ENCODE data around the gene MKNK2. TPM values are rescaled to one million over a fixed set of nuclear protein-coding genes. Genes with fewer than 3 reads are reported as not detected.

The MKNK2 gene
- total and polyA plus RNA-seq, 2 of the 13 experiments (the other 11 are each of a cell fraction or from before 2014, with no cell fraction given), result 44.9 to 112 TPM

DNA sequence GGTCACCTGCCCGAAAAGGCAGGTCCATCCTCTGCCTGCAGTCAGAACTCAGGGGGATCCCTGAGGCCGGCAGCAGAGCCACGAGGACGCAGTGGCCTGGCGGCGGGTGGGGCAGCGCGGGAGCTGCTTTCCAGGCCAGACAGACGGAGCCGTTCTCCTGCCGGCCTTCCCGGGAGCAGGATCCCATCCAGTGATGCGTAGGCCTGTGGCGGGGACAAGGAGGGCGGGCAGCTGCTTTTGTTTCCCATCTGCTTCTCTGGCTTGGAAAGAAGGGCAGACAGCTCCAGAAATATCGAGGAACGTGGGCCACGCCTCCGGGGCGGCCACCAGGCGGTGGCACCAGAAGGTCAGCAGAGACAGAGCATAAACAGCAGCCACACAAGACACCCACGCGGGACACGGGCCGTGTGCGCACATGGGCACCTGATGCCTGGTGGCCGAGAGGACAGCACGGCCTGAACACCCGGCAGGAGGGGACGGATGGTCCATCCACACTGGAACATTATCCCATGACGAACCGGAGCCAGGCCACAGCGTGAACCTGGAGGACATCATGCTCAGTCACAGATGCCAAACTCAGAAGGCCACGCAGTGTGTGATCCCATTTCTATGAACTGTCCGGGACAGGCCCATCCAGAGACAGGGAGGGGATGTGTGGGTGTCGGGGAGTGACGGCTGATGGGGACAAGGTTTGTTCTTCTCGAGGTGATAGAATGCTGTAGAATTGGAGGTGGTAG is 13.9 kb upstream of the MKNK2 start (continued):
- TF ChIP-seq, protein P1, sequence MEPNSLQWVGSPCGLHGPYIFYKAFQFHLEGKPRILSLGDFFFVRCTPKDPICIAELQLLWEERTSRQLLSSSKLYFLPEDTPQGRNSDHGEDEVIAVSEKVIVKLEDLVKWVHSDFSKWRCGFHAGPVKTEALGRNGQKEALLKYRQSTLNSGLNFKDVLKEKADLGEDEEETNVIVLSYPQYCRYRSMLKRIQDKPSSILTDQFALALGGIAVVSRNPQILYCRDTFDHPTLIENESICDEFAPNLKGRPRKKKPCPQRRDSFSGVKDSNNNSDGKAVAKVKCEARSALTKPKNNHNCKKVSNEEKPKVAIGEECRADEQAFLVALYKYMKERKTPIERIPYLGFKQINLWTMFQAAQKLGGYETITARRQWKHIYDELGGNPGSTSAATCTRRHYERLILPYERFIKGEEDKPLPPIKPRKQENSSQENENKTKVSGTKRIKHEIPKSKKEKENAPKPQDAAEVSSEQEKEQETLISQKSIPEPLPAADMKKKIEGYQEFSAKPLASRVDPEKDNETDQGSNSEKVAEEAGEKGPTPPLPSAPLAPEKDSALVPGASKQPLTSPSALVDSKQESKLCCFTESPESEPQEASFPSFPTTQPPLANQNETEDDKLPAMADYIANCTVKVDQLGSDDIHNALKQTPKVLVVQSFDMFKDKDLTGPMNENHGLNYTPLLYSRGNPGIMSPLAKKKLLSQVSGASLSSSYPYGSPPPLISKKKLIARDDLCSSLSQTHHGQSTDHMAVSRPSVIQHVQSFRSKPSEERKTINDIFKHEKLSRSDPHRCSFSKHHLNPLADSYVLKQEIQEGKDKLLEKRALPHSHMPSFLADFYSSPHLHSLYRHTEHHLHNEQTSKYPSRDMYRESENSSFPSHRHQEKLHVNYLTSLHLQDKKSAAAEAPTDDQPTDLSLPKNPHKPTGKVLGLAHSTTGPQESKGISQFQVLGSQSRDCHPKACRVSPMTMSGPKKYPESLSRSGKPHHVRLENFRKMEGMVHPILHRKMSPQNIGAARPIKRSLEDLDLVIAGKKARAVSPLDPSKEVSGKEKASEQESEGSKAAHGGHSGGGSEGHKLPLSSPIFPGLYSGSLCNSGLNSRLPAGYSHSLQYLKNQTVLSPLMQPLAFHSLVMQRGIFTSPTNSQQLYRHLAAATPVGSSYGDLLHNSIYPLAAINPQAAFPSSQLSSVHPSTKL (CRISPR knock-in tag; IDR thresholded peaks at IDR 0.05), result 0 out of 2 replicates have a peak, but pooled peaks have one; percentile 11
- TF ChIP-seq HNF4A (CRISPR knock-in tag; IDR thresholded peaks at IDR 0.05) (0 out of 2 replicates have a peak, but pooled peaks have one; percentile 8), KDM4B (CRISPR knock-in tag; IDR thresholded peaks at IDR 0.05) (no peak), ZMYM3 (CRISPR knock-in tag; IDR thresholded peaks at IDR 0.05) (no peak), NFE2L1 (CRISPR knock-in tag; IDR thresholded peaks at IDR 0.05; ENCODE audit: borderline replicate concordance) (0 out of 2 replicates have a peak, but pooled peaks have one; percentile 8), ZNF879 (CRISPR knock-in tag; IDR thresholded peaks at IDR 0.05) (no peak), ATM (IDR thresholded peaks at IDR 0.05; ENCODE audit: borderline replicate concordance) (no peak), ZNF329 (CRISPR knock-in tag; IDR thresholded peaks at IDR 0.05; ENCODE audit: low read depth) (no peak), SRY (CRISPR knock-in tag; IDR thresholded peaks at IDR 0.05) (no peak), TCF7L2 (IDR thresholded peaks at IDR 0.05; ENCODE audit: low read depth, low read length) (no peak), DPF2 (CRISPR knock-in tag; IDR thresholded peaks at IDR 0.05; ENCODE audit: borderline replicate concordance, low read depth) (no peak), ZNF263 (CRISPR knock-in tag; IDR thresholded peaks at IDR 0.05) (no peak), SRF (IDR thresholded peaks at IDR 0.05; ENCODE audit: low read depth, low read length) (no peak), EED (CRISPR knock-in tag; IDR thresholded peaks at IDR 0.05) (no peak), ZNF567 (CRISPR knock-in tag; IDR thresholded peaks at IDR 0.05; ENCODE audit: borderline replicate concordance) (no peak), ZNF564 (CRISPR knock-in tag; IDR thresholded peaks at IDR 0.05) (no peak), KMT2A (CRISPR knock-in tag; IDR thresholded peaks at IDR 0.05) (no peak), RXRA (CRISPR knock-in tag; IDR thresholded peaks at IDR 0.05) (peak; percentile 45; the same call in 1 of the 2 replicates), FOSL2 (CRISPR knock-in tag; IDR thresholded peaks at IDR 0.05) (peak; percentile 24; the same call in 1 of the 2 replicates), NFIC (IDR thresholded peaks at IDR 0.05; ENCODE audit: low read length) (no peak)
- TF ChIP-seq, protein P2, sequence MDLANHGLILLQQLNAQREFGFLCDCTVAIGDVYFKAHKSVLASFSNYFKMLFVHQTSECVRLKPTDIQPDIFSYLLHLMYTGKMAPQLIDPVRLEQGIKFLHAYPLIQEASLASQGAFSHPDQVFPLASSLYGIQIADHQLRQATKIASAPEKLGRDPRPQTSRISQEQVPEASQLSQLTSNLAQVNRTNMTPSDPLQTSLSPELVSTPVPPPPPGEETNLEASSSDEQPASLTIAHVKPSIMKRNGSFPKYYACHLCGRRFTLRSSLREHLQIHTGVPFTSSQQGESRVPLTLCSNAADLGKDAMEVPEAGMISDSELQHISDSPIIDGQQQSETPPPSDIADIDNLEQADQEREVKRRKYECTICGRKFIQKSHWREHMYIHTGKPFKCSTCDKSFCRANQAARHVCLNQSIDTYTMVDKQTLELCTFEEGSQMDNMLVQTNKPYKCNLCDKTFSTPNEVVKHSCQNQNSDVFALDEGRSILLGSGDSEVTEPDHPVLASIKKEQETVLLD (CRISPR knock-in tag; IDR thresholded peaks at IDR 0.05; ENCODE audit: low read depth), result no peak
- TF ChIP-seq, protein P3, sequence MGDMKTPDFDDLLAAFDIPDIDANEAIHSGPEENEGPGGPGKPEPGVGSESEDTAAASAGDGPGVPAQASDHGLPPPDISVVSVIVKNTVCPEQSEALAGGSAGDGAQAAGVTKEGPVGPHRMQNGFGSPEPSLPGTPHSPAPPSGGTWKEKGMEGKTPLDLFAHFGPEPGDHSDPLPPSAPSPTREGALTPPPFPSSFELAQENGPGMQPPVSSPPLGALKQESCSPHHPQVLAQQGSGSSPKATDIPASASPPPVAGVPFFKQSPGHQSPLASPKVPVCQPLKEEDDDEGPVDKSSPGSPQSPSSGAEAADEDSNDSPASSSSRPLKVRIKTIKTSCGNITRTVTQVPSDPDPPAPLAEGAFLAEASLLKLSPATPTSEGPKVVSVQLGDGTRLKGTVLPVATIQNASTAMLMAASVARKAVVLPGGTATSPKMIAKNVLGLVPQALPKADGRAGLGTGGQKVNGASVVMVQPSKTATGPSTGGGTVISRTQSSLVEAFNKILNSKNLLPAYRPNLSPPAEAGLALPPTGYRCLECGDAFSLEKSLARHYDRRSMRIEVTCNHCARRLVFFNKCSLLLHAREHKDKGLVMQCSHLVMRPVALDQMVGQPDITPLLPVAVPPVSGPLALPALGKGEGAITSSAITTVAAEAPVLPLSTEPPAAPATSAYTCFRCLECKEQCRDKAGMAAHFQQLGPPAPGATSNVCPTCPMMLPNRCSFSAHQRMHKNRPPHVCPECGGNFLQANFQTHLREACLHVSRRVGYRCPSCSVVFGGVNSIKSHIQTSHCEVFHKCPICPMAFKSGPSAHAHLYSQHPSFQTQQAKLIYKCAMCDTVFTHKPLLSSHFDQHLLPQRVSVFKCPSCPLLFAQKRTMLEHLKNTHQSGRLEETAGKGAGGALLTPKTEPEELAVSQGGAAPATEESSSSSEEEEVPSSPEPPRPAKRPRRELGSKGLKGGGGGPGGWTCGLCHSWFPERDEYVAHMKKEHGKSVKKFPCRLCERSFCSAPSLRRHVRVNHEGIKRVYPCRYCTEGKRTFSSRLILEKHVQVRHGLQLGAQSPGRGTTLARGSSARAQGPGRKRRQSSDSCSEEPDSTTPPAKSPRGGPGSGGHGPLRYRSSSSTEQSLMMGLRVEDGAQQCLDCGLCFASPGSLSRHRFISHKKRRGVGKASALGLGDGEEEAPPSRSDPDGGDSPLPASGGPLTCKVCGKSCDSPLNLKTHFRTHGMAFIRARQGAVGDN (CRISPR knock-in tag; IDR thresholded peaks at IDR 0.05), result peak; percentile 96

Measured in HepG2 (cell line).